Thyroid gland (tissue), 4 donors: ENCODE data around the gene AFAP1L1.

ENCODE experiments used
- CTCF ChIP-seq, 6 experiments: fragments of 200-600 bp in 3 of 6; fragments of 450-650 bp in 3 of 6; sonication (generic) in 3 of 6; IDR thresholded peaks; one replicate each; pipeline ENCODE4 v1.5.1; 2016 to 2019; ENCODE audit warnings: antibody characterized with exemption in 6 of 6, mild to moderate bottlenecking in 2 of 6, inconsistent platforms in 1 of 6, moderate library complexity in 1 of 6
- POLR2A ChIP-seq, 2 donors: fragments of 450-650 bp; IDR thresholded peaks; one replicate each; pipeline ENCODE4 v1.6.1; 2017; ENCODE audit warnings: antibody characterized with exemption in 2 of 2, mild to moderate bottlenecking in 2 of 2, moderate library complexity in 1 of 2

- TF ChIP-seq CTCF (IDR thresholded peaks at IDR 0.05) (no peak), POLR2A (IDR thresholded peaks at IDR 0.05) (no peak)
Observed at GRCh38 chr5:149277801-149278200, 6.1 kb downstream of the AFAP1L1 start.
